ENCODE data around the gene CDH18.

Gene CDH18

GRCh38 chr5:19492861-19493260 is 495.1 kb downstream of the CDH18 start:
- no peak for ATAC-seq
- TF ChIP-seq CREB5 (CRISPR knock-in tag; IDR thresholded peaks at IDR 0.05; ENCODE audit: low read depth) (no peak), PATZ1 (CRISPR knock-in tag; IDR thresholded peaks at IDR 0.05; ENCODE audit: borderline replicate concordance) (no peak), RARB (CRISPR knock-in tag; IDR thresholded peaks at IDR 0.05) (no peak), ZC3H10 (CRISPR knock-in tag; IDR thresholded peaks at IDR 0.05) (no peak), GLIS3 (CRISPR knock-in tag; IDR thresholded peaks at IDR 0.05) (no peak), ZNF8 (CRISPR knock-in tag; IDR thresholded peaks at IDR 0.05) (no peak), POU6F1 (CRISPR knock-in tag; IDR thresholded peaks at IDR 0.05; ENCODE audit: borderline replicate concordance, low read depth) (no peak), TCF4 (CRISPR knock-in tag; IDR thresholded peaks at IDR 0.05; ENCODE audit: borderline replicate concordance) (no peak), OSR1 (CRISPR knock-in tag; IDR thresholded peaks at IDR 0.05) (no peak), ESRRG (CRISPR knock-in tag; IDR thresholded peaks at IDR 0.05) (no peak), BACH2 (CRISPR knock-in tag; IDR thresholded peaks at IDR 0.05; ENCODE audit: borderline replicate concordance) (no peak), PPARA (CRISPR knock-in tag; IDR thresholded peaks at IDR 0.05; ENCODE audit: borderline replicate concordance) (no peak), ZNF565 (CRISPR knock-in tag; conservative IDR thresholded peaks at IDR 0.05; ENCODE audit: low read depth) (no peak), ZFP30 (CRISPR knock-in tag; IDR thresholded peaks at IDR 0.05) (no peak)

DNA sequence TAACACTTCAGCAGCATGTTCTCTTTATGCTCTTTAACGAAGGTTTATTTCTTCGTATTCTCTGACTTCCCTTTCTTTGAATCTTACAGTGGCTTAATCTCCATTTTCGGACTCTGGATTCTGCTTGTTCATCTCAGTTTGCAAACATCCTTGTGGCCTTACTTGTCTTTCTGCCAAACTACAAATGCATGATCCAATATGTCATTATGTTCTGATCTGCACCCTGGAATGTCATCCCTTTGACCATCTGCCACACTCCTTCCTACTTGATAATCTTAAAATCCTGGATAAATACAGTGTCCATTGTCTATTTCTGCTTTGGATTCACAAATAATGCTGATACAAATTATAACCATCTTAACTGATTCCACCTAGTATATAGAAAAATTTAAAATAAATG is 499.2 kb downstream of the CDH18 start:
- ATAC-seq: no peak
- TF ChIP-seq BACH2 (CRISPR knock-in tag; IDR thresholded peaks at IDR 0.05; ENCODE audit: borderline replicate concordance) (no peak), RARB (CRISPR knock-in tag; IDR thresholded peaks at IDR 0.05) (no peak), ZNF565 (CRISPR knock-in tag; conservative IDR thresholded peaks at IDR 0.05; ENCODE audit: low read depth) (no peak), CSDC2 (CRISPR knock-in tag; IDR thresholded peaks at IDR 0.05) (no peak), ZFP30 (CRISPR knock-in tag; IDR thresholded peaks at IDR 0.05) (no peak), ZNF70 (CRISPR knock-in tag; IDR thresholded peaks at IDR 0.05) (no peak), SNAI2 (CRISPR knock-in tag; IDR thresholded peaks at IDR 0.05) (no peak)
- TF ChIP-seq, protein P1, sequence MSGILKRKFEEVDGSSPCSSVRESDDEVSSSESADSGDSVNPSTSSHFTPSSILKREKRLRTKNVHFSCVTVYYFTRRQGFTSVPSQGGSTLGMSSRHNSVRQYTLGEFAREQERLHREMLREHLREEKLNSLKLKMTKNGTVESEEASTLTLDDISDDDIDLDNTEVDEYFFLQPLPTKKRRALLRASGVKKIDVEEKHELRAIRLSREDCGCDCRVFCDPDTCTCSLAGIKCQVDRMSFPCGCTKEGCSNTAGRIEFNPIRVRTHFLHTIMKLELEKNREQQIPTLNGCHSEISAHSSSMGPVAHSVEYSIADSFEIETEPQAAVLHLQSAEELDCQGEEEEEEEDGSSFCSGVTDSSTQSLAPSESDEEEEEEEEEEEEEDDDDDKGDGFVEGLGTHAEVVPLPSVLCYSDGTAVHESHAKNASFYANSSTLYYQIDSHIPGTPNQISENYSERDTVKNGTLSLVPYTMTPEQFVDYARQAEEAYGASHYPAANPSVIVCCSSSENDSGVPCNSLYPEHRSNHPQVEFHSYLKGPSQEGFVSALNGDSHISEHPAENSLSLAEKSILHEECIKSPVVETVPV (CRISPR knock-in tag; IDR thresholded peaks at IDR 0.05): no peak

- TF ChIP-seq, protein P2, sequence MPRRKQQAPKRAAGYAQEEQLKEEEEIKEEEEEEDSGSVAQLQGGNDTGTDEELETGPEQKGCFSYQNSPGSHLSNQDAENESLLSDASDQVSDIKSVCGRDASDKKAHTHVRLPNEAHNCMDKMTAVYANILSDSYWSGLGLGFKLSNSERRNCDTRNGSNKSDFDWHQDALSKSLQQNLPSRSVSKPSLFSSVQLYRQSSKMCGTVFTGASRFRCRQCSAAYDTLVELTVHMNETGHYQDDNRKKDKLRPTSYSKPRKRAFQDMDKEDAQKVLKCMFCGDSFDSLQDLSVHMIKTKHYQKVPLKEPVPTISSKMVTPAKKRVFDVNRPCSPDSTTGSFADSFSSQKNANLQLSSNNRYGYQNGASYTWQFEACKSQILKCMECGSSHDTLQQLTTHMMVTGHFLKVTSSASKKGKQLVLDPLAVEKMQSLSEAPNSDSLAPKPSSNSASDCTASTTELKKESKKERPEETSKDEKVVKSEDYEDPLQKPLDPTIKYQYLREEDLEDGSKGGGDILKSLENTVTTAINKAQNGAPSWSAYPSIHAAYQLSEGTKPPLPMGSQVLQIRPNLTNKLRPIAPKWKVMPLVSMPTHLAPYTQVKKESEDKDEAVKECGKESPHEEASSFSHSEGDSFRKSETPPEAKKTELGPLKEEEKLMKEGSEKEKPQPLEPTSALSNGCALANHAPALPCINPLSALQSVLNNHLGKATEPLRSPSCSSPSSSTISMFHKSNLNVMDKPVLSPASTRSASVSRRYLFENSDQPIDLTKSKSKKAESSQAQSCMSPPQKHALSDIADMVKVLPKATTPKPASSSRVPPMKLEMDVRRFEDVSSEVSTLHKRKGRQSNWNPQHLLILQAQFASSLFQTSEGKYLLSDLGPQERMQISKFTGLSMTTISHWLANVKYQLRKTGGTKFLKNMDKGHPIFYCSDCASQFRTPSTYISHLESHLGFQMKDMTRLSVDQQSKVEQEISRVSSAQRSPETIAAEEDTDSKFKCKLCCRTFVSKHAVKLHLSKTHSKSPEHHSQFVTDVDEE (CRISPR knock-in tag; IDR thresholded peaks at IDR 0.05): no peak
- no peak for TF ChIP-seq SNAI2 (CRISPR knock-in tag; IDR thresholded peaks at IDR 0.05)
- TF ChIP-seq GLIS3 (CRISPR knock-in tag; IDR thresholded peaks at IDR 0.05): no peak
- TF ChIP-seq RARB (CRISPR knock-in tag; IDR thresholded peaks at IDR 0.05): no peak
- TF ChIP-seq ZFP3 (CRISPR knock-in tag; IDR thresholded peaks at IDR 0.05): no peak
- no peak for TF ChIP-seq TOX (CRISPR knock-in tag; IDR thresholded peaks at IDR 0.05; ENCODE audit: borderline replicate concordance)
- no peak for TF ChIP-seq ARNTL (CRISPR knock-in tag; IDR thresholded peaks at IDR 0.05; ENCODE audit: borderline replicate concordance, low read depth)
- TF ChIP-seq CSDC2 (CRISPR knock-in tag; IDR thresholded peaks at IDR 0.05): no peak
- ATAC-seq: no peak
Observed at GRCh38 chr5:19487480-19487879, 500.5 kb downstream of the CDH18 start.

Measured in SK-N-SH treated with all-trans-retinoic acid at 6 μM for 48 hours (cell line).